Bronchial epithelial cell (primary cell): Measurements from ENCODE around the gene DPP6. TPM values are rescaled to one million over a fixed set of nuclear protein-coding genes. Genes with fewer than 3 reads are reported as not detected.

Experiments used
- DNase-seq: peaks from one replicate; pipeline ENCODE4 v3.0.0-alpha.2; 2010; ENCODE audit warnings: low read depth
- FAIRE-seq: peaks from 2 replicates; lab custom pipeline; 2011; peaks lifted over from hg19 to GRCh38; lab: Jason Lieb, UNC
- H3K27me3 ChIP-seq: 2 replicates; pipeline ENCODE4 v1.5.1; 2011; ENCODE audit warnings: low read length; ENCODE audit not compliant: control insufficient read depth, insufficient read depth
- H3K36me3 ChIP-seq: 2 replicates; pipeline ENCODE4 v1.5.1; 2011; ENCODE audit warnings: low read length; ENCODE audit not compliant: control insufficient read depth, insufficient read depth
- H3K4me3 ChIP-seq: 2 replicates; pipeline ENCODE4 v1.5.1; 2011; ENCODE audit warnings: mild to moderate bottlenecking, low read depth, low read length, control low read depth
- total RNA-seq: library from RNA; depleted of rRNA; stranded (reverse); fragments of >200 nt; gene quantifications from 2 replicates; pipeline ENCODE4 v1.2.1, GENCODE V29; 2014
- TF ChIP-seq, protein P1 (sequence below): IDR thresholded peaks from 2 replicates; pipeline ENCODE4 v1.5.1; 2011; ENCODE audit warnings: mild to moderate bottlenecking, moderate library complexity, low read length, control low read depth, inconsistent platforms; ENCODE audit not compliant: insufficient read depth, severe bottlenecking

Gene DPP6
- total RNA-seq, 1 donor from 2014 or later = not detected

DNA sequence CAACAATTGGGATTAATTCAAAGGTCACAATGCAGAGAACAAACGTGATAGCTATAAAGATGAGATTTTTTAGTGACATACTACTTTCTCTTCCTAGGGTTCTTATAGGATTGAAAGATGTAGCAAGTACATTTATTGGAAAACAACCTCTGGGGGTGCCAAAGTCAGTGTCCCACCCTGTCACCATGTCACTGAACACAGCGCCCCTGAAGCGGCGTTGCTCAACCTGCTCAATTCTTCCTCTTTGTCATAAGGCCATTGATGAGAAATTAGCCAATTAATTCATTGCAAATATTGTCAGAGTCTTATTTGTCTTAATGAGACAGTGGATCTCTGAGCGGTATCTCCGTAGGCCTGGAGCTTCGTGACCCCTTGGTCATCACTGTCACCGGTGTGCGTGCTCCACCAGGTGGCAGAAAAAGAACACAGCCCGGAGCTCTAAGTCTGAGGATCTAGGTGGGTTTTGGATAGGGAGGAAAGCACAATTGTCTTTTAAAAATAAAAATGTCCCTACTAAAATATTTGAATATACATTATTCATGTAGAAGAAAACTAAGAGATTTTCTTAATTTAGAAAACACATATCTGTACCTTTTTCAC is 588.2 kb downstream of the DPP6 start:
- Histone ChIP-seq H3K4me3 (no peak overlapping the region), H3K36me3 (no peaks in the 10 kb centered on the region), H3K27me3 (no peaks in the 10 kb centered on the region)
- DNase-seq (no peak), FAIRE-seq (no peak)
- TF ChIP-seq, protein P1, sequence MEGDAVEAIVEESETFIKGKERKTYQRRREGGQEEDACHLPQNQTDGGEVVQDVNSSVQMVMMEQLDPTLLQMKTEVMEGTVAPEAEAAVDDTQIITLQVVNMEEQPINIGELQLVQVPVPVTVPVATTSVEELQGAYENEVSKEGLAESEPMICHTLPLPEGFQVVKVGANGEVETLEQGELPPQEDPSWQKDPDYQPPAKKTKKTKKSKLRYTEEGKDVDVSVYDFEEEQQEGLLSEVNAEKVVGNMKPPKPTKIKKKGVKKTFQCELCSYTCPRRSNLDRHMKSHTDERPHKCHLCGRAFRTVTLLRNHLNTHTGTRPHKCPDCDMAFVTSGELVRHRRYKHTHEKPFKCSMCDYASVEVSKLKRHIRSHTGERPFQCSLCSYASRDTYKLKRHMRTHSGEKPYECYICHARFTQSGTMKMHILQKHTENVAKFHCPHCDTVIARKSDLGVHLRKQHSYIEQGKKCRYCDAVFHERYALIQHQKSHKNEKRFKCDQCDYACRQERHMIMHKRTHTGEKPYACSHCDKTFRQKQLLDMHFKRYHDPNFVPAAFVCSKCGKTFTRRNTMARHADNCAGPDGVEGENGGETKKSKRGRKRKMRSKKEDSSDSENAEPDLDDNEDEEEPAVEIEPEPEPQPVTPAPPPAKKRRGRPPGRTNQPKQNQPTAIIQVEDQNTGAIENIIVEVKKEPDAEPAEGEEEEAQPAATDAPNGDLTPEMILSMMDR = no peak

- Histone ChIP-seq H3K4me3 (no peak overlapping the region), H3K27me3 (no peaks in the 10 kb centered on the region), H3K36me3 (no peaks in the 10 kb centered on the region)
- TF ChIP-seq, protein P1 = no peak
- DNase-seq (no peak), FAIRE-seq (no peak)
Measured at GRCh38 chr7:154640917-154641316, 588.7 kb downstream of the DPP6 start.

GRCh38 chr7:154644366-154644765 is 592.2 kb downstream of the DPP6 start:
- no peaks in the 10 kb centered on the region for H3K36me3 ChIP-seq
- FAIRE-seq = no peak
- no peak overlapping the region for H3K4me3 ChIP-seq
- H3K27me3 ChIP-seq = no peaks in the 10 kb centered on the region
- TF ChIP-seq, protein P1 = no peak
- no peak for DNase-seq

- Histone ChIP-seq H3K36me3 (no peaks in the 10 kb centered on the region), H3K27me3 (no peaks in the 10 kb centered on the region), H3K4me3 (no peak overlapping the region)
- DNase-seq = no peak
- TF ChIP-seq, protein P1 = no peak
- no peak for FAIRE-seq
Measured at GRCh38 chr7:154646126-154647013, 594.2 kb downstream of the DPP6 start.

- DNase-seq (no peak), FAIRE-seq (no peak)
- H3K36me3 ChIP-seq = no peaks in the 10 kb centered on the region
- no peak overlapping the region for H3K4me3 ChIP-seq
- TF ChIP-seq, protein P1 = no peak
- no peaks in the 10 kb centered on the region for H3K27me3 ChIP-seq
Measured at GRCh38 chr7:154647625-154648024, 595.4 kb downstream of the DPP6 start.
